Activated effector memory CD4-positive, alpha-beta T cell treated with anti-CD3 and anti-CD28 coated beads, Interleukin-2, amount 50 U/mL, for 16 hours (primary cell): ENCODE results near the gene RCAN1.
"Not testable (repeated sequence)": the region's sequence is repeated elsewhere in the genome, so short reads cannot be mapped to it uniquely, and the experiment has no call there.

Experiments
- DNase-seq: peaks from one replicate; pipeline ENCODE4 v3.0.0-alpha.2; 2020

The RCAN1 gene

DNA sequence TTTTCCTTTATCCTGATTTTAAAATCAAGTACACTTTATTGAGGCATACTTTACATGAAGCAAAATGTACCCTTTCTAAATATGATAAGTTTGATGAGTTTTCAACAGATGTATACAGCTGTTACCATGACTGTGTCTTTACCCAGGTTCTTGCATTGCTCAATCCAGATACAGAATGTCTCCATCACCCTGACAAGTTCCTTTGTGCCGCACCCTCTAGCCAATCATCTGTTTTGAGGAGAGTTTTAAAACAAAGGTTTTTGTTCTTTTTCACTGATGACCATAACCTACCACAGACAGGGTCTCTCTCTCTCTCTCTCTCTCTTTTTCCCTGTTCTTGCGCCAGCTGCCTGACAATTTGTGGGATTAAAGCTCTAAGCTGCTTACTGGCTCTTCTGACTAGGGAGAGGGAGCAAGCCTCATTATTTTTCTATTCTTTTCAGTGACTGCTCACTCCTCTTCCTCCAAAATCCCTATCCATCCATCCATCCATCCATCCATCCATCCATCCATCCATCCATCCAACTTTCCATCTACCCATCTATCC lies 101.7 kb downstream of the RCAN1 start:
- DNase-seq = no peak

- DNase-seq = no peak
Observed at GRCh38 chr21:34511787-34512455, 103.0 kb downstream of the RCAN1 start, which contains the start of gene KCNE1. KCNE1 (minus strand) TSS chr21:34512210; CDS start chr21:34449634, 62,576 bp downstream.

GRCh38 chr21:34511181-34511580 lies 103.7 kb downstream of the RCAN1 start:
- no peak for DNase-seq

DNA sequence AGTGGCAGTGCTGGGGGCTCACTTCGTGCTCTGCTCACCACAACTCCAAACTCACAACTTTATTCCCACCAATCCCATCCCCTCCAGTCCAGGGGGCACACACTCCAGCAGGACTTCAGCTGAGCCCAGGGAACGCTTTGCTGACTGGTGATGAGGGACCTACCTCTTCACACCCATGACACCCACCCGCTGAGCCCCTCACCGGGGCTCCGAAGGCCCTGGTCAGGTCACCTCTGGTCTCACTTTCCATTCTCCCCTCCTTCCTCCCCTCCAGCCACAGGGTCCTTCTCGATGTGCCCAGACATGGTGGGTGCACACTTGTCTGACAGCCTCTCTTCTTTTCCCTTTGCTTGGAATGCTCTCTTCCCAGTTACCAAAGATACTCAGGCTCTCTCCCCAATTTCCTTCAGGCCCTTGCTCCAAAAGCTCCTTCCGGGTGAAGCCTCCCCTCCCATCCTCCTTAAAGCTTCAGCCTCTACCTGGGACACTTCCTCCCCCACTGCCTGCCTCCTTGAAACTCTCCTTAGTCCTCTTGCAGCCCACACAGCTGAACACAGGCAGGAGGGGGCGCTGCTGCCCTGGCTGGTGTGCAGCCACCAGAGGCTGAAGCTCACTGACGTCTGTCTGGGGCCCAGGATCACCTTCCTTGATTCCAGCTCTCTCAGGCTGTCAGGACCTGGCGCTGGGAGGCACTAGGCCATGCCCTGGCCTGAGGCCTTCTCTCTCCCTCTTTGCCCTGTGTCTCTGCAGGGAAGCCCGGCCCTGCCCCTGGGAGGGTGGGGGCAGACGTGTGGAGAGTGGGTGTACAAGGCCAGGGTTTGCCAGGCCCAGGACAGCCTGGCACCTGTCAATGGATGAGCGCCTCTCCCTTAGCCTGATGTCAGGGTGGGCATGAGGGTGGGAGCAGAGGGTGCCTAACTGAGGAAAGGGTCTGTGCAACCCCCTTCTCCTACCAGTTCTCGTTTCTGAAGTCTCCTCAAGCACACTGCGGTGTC lies 104.5 kb downstream of the RCAN1 start:
- DNase-seq = peak; percentile 76

DNA sequence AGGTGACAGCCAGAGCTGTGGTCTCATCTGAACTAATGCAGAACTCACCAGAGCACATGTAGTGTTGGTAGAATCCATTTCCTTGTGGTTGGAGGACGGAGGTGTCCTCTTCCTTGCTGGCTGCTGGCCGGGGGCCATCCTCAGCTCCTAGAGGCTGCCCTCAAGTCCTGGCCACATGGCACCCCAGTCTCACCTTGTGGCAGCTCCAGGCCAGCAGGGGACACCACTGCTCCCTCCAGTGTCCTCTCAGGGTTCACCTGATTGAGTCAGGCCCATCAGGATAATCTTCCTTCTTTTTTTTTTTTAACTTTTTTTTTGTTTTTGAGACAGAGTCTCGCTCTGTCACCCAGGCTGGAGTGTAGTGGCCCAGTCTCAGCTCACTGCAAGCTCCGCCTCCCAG lies 105.8 kb downstream of the RCAN1 start:
- DNase-seq = no peak

DNA sequence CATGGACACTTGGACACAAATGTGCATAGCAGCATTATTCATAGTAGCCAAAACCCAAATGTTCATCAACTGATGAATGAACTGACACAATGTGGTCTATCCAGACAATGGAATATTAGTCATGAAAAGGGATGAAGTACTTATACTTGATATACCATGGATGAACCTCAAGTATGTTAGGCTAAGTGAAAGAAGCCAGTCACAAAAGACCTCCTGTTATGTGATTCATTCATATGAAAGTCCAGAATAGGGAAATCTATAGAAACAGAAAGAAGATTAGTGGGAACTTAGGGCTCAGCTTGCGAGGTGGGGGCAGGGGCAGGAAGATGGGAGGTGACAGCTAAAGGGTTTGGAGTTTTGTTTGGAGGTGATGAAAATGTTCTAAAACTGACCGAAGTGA lies 110.3 kb downstream of the RCAN1 start:
- DNase-seq = no peak

GRCh38 chr21:34502480-34503106 lies 112.3 kb downstream of the RCAN1 start:
- peak; percentile 54 for DNase-seq

GRCh38 chr21:34501716-34502115 lies 113.2 kb downstream of the RCAN1 start:
- no peak for DNase-seq

DNA sequence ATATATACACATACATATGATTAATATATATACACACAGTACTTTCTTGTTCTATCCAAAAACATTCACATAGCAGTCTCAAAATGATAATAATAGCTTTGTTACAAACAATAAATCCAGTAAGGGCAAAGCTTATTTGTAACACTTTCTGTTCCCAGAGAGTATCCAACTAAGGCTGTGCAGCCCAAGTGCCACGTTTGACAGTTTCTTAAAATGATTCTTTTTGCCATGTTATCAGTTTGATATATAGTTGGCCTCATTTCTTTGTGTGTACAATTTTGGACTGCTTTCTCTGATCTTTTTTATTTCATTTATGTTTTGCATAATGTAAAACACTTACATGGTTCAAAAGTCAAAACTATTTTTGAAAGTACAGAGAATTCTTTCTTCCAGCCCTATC lies 114.7 kb downstream of the RCAN1 start:
- no peak for DNase-seq

GRCh38 chr21:34499116-34499515 lies 115.8 kb downstream of the RCAN1 start:
- no peak for DNase-seq

- no peak for DNase-seq
Observed at GRCh38 chr21:34498623-34499022, 116.3 kb downstream of the RCAN1 start.

GRCh38 chr21:34483854-34484253 lies 131.1 kb downstream of the RCAN1 start:
- not testable (repeated sequence) for DNase-seq

DNA sequence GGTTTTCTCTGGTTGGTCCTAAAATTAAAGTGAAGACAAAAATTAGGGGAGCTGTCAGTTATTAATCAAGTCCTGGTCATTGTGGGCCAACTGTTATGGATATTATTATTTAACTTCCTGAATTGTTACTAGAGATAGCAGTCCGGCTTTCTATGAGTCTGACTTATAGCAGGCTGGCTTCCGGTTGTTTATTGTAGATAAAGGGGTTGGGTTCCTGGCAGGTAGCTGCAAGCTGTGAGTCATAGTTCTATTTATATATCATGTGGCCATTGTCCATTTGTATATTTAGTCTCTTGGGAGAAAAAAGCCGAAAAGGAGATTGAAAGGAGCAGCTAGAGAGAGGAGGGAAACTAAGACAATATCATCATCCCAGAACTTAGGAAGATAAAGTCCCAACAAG lies 131.5 kb downstream of the RCAN1 start:
- DNase-seq = not testable (repeated sequence)

DNA sequence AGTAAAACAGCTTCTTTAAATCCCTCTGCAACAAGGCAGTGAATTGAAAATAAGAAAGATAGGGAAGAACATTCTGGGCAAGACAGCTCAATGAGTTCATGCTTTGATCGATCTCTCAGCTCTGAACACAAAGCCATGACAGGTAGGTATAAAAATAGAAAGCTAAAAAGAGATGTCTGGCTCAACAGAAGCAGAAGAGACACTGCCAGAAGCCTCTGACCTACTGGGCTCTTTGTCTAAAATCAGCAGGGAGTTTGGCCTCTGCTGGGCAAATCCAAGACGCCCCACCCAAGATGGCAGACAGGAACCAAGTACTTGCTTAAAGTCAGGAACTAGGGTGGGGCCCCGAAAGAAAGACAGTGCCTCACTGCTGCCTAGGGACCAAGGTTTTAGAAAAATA lies 147.6 kb downstream of the RCAN1 start:
- DNase-seq = not testable (repeated sequence)
